HepG2 (cell line): ENCODE results near the gene ZFYVE28. TPM values are rescaled to one million over a fixed set of nuclear protein-coding genes. Genes with fewer than 3 reads are reported as not detected.

Experiments used
- CERS6 ChIP-seq: sonication (generic); formaldehyde crosslinking; IDR thresholded peaks from 2 replicates; pipeline ENCODE4 v1.5.0; 2020; ENCODE audit warnings: missing genetic modification reagents
- FOXO4 ChIP-seq: sonication (generic); formaldehyde crosslinking; conservative IDR thresholded peaks from 2 replicates; pipeline ENCODE4 v1.8.1; 2023; ENCODE audit warnings: missing genetic modification reagents
- KDM5A ChIP-seq: fragments of 200-600 bp; sonication (generic); IDR thresholded peaks from 2 replicates; pipeline ENCODE4 v1.7.0; 2018; ENCODE audit warnings: antibody characterized with exemption, mild to moderate bottlenecking, low read length, borderline replicate concordance
- RARA ChIP-seq: IDR thresholded peaks from 2 replicates; pipeline ENCODE4 v1.6.1; 2016; ENCODE audit warnings: missing genetic modification reagents, missing compliant biosample characterization
- SPEN ChIP-seq: sonication (generic); formaldehyde crosslinking; IDR thresholded peaks from 2 replicates; pipeline ENCODE4 v1.5.1; 2020; ENCODE audit warnings: low read depth, mild to moderate bottlenecking, missing genetic modification reagents
- TBX3 ChIP-seq: fragments of 450-650 bp; IDR thresholded peaks from 2 replicates; pipeline ENCODE4 v1.6.1; 2017; ENCODE audit warnings: antibody characterized with exemption, mild to moderate bottlenecking, inconsistent platforms, borderline replicate concordance
- ZBTB34 ChIP-seq: sonication (generic); formaldehyde crosslinking; IDR thresholded peaks from 2 replicates; pipeline ENCODE4 v1.8.0; 2022; ENCODE audit warnings: mild to moderate bottlenecking, missing genetic modification reagents
- ZFP82 ChIP-seq: sonication (generic); formaldehyde crosslinking; IDR thresholded peaks from 2 replicates; pipeline ENCODE4 v1.5.1; 2020; ENCODE audit warnings: mild to moderate bottlenecking, missing genetic modification reagents, borderline replicate concordance
- ZNF576 ChIP-seq: sonication (generic); formaldehyde crosslinking; IDR thresholded peaks from 2 replicates; pipeline ENCODE4 v1.4.0; 2020; ENCODE audit warnings: mild to moderate bottlenecking, missing genetic modification reagents
- ZNF7 ChIP-seq: IDR thresholded peaks from 2 replicates; pipeline ENCODE4 v1.6.1; 2016; ENCODE audit warnings: missing biosample characterization, missing genetic modification reagents
- polyA plus RNA-seq, 8 experiments: library from polyadenylated mRNA; depleted of rRNA in 3 of 8; stranded (reverse) in 7 of 8; unstranded in 1 of 8; fragments of >200 nt; fragmentation: Illumina TruSeq in 4 of 8; extraction: Trizol in 4 of 8; gene quantifications; 2 replicates each; pipeline versions ENCODE4 v1.2.1 to v1.2.3, GENCODE V29; 2011 to 2016; ENCODE audit warnings: low read depth in 4 of 8, missing spikeins in 1 of 8, mixed read lengths in 1 of 8; ENCODE audit not compliant: insufficient read depth in 1 of 8
- total RNA-seq, 5 experiments: library from RNA; depleted of rRNA; stranded (reverse); fragments of >200 nt; fragmentation: Illumina TruSeq; extraction: Trizol; gene quantifications; 2 replicates each; pipeline ENCODE4 v1.2.3, GENCODE V29; 2016; ENCODE audit warnings: low read depth in 1 of 5
- TF ChIP-seq, protein P1 (sequence below): IDR thresholded peaks from 2 replicates; pipeline ENCODE4 v1.4.0; 2020; ENCODE audit warnings: mild to moderate bottlenecking, missing genetic modification reagents
- TF ChIP-seq, protein P2 (sequence below): sonication (generic); formaldehyde crosslinking; IDR thresholded peaks from 2 replicates; pipeline ENCODE4 v1.4.0; 2020; ENCODE audit warnings: missing genetic modification reagents
- TF ChIP-seq, protein P3 (sequence below): sonication (generic); formaldehyde crosslinking; IDR thresholded peaks from 2 replicates; pipeline ENCODE4 v1.4.0; 2020; ENCODE audit warnings: mild to moderate bottlenecking, missing genetic modification reagents

The ZFYVE28 gene
- total and polyA plus RNA-seq, 2 of the 13 experiments (the other 11 are each of a cell fraction or from before 2014, with no cell fraction given), result 0.12 to 0.22 TPM

DNA sequence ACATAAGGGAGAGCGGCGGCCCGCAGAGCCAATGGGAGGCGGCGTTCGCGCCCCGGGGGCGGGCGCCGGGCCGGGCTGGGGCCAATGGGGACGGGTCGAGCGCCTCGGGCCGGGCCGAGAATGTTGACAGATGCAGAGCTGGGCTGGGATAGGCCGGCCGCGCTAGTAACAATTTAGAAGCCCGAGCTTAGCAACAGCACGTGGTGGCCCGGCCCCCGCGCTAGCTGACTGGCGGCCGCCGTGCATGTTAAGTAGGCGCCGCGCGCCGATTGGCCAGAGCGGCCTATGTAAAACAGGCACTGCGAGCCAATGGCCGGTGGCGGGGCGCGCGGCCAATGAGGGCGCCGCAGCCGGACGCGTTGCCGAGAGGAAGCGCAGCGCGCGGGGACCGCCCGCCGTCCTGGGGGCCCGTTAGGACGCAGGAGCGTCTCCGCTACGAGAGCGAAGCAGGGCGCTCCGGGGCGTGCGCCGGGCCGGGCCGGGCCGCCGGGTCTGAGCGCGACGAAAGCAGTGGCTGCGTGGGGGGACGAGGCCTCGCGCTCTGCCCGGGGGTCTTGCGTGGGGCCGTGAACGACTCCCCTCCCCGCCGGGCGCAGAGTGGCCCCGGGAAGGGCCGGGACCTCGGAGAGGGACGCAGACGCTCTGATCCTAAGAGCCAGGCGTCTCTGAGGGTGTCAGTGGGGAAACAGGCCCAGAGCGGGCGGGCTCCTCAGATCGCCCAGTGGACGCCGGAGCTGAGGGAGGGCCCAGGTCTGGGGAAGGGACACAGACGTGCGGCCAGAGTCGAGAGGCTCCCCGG is 156.1 kb downstream of the ZFYVE28 start (continued):
- no peak; the same call in 1 of the 2 replicates for TF ChIP-seq ZFP82
- TF ChIP-seq, protein P1, sequence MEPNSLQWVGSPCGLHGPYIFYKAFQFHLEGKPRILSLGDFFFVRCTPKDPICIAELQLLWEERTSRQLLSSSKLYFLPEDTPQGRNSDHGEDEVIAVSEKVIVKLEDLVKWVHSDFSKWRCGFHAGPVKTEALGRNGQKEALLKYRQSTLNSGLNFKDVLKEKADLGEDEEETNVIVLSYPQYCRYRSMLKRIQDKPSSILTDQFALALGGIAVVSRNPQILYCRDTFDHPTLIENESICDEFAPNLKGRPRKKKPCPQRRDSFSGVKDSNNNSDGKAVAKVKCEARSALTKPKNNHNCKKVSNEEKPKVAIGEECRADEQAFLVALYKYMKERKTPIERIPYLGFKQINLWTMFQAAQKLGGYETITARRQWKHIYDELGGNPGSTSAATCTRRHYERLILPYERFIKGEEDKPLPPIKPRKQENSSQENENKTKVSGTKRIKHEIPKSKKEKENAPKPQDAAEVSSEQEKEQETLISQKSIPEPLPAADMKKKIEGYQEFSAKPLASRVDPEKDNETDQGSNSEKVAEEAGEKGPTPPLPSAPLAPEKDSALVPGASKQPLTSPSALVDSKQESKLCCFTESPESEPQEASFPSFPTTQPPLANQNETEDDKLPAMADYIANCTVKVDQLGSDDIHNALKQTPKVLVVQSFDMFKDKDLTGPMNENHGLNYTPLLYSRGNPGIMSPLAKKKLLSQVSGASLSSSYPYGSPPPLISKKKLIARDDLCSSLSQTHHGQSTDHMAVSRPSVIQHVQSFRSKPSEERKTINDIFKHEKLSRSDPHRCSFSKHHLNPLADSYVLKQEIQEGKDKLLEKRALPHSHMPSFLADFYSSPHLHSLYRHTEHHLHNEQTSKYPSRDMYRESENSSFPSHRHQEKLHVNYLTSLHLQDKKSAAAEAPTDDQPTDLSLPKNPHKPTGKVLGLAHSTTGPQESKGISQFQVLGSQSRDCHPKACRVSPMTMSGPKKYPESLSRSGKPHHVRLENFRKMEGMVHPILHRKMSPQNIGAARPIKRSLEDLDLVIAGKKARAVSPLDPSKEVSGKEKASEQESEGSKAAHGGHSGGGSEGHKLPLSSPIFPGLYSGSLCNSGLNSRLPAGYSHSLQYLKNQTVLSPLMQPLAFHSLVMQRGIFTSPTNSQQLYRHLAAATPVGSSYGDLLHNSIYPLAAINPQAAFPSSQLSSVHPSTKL (CRISPR knock-in tag), result no peak
- TF ChIP-seq ZNF7 (CRISPR knock-in tag), result no peak
- TF ChIP-seq, protein P2, sequence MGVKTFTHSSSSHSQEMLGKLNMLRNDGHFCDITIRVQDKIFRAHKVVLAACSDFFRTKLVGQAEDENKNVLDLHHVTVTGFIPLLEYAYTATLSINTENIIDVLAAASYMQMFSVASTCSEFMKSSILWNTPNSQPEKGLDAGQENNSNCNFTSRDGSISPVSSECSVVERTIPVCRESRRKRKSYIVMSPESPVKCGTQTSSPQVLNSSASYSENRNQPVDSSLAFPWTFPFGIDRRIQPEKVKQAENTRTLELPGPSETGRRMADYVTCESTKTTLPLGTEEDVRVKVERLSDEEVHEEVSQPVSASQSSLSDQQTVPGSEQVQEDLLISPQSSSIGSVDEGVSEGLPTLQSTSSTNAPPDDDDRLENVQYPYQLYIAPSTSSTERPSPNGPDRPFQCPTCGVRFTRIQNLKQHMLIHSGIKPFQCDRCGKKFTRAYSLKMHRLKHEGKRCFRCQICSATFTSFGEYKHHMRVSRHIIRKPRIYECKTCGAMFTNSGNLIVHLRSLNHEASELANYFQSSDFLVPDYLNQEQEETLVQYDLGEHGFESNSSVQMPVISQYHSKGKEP (CRISPR knock-in tag), result no peak
- TF ChIP-seq SPEN (CRISPR knock-in tag), result peak; percentile 82
- TF ChIP-seq FOXO4 (CRISPR knock-in tag), result no peak
- TF ChIP-seq, protein P3, sequence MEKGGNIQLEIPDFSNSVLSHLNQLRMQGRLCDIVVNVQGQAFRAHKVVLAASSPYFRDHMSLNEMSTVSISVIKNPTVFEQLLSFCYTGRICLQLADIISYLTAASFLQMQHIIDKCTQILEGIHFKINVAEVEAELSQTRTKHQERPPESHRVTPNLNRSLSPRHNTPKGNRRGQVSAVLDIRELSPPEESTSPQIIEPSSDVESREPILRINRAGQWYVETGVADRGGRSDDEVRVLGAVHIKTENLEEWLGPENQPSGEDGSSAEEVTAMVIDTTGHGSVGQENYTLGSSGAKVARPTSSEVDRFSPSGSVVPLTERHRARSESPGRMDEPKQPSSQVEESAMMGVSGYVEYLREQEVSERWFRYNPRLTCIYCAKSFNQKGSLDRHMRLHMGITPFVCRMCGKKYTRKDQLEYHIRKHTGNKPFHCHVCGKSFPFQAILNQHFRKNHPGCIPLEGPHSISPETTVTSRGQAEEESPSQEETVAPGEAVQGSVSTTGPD (CRISPR knock-in tag), result no peak
- TF ChIP-seq ZBTB34 (CRISPR knock-in tag), result no peak
- TF ChIP-seq RARA (CRISPR knock-in tag), result 0 out of 2 replicates have a peak, but pooled peaks have one; percentile 12
- TF ChIP-seq KDM5A, result no peak
- no peak for TF ChIP-seq TBX3
- 0 out of 2 replicates have a peak, but pooled peaks have one; percentile 40 for TF ChIP-seq ZNF576 (CRISPR knock-in tag)
- no peak for TF ChIP-seq CERS6 (CRISPR knock-in tag)
